SU-DHL-6 (cell line): ENCODE measurements around the gene ZNF641.

Source experiments
- H2AFZ ChIP-seq: fragments of 200-600 bp; sonication (generic); 2 replicates; pipeline ENCODE4 v1.6.1; 2014; ENCODE audit warnings: low read depth, mild to moderate bottlenecking, moderate library complexity, mixed read lengths, antibody characterized with exemption, low read length; ENCODE audit not compliant: severe bottlenecking
- H3F3A ChIP-seq: fragments of 200-600 bp; shearing (Covaris generic); 2 replicates; pipeline ENCODE4 v1.6.0; 2016; ENCODE audit warnings: antibody characterized with exemption, mild to moderate bottlenecking; ENCODE audit not compliant: insufficient read depth
- H3K27ac ChIP-seq: fragments of 200-600 bp; sonication (generic); 2 replicates; pipeline ENCODE4 v1.5.1; 2016; ENCODE audit warnings: low read depth, mild to moderate bottlenecking, low read length, moderate library complexity, mixed read lengths
- H3K27me3 ChIP-seq: fragments of 200-600 bp; sonication (generic), shearing (Covaris generic); 2 replicates; pipeline ENCODE4 v1.6.0; 2014; ENCODE audit warnings: mild to moderate bottlenecking, low read length
- H3K36me3 ChIP-seq: fragments of 200-600 bp; sonication (generic); 2 replicates; pipeline ENCODE4 v1.6.1; 2014; ENCODE audit warnings: mild to moderate bottlenecking, low read length, mixed read lengths
- H3K4me2 ChIP-seq: fragments of 300-600, 200-600 bp; shearing (Covaris generic), sonication (generic); 2 replicates; pipeline ENCODE4 v1.6.0; 2014; ENCODE audit warnings: low read length, low read depth, mild to moderate bottlenecking; ENCODE audit not compliant: poor library complexity, severe bottlenecking
- H3K4me3 ChIP-seq: fragments of 200-600 bp; sonication (generic); 2 replicates; pipeline ENCODE4 v1.5.1; 2014; ENCODE audit warnings: antibody characterized with exemption, low read length, mild to moderate bottlenecking, mixed read lengths; ENCODE audit not compliant: insufficient read depth, poor library complexity, severe bottlenecking
- H3K79me2 ChIP-seq: fragments of 200-600 bp; sonication (generic); 2 replicates; pipeline ENCODE4 v1.6.1; 2014; ENCODE audit warnings: mild to moderate bottlenecking, low read length, moderate library complexity; ENCODE audit not compliant: insufficient read depth
- H3K9ac ChIP-seq: fragments of 200-600 bp; sonication (generic); 2 replicates; pipeline ENCODE4 v1.7.0; 2014; ENCODE audit warnings: mild to moderate bottlenecking, low read length
- H3K9me2 ChIP-seq: fragments of 200-600 bp; sonication (generic); replicated peaks from 2 replicates; pipeline ENCODE4 v1.6.1; 2014; ENCODE audit warnings: low read length; ENCODE audit not compliant: insufficient read depth
- H3K9me3 ChIP-seq: fragments of 200-600 bp; sonication (generic); 2 replicates; pipeline ENCODE4 v1.6.1; 2014; ENCODE audit warnings: low read length, mixed read lengths; ENCODE audit not compliant: insufficient read depth
- H4K20me1 ChIP-seq: fragments of 200-600 bp; sonication (generic); 2 replicates; pipeline ENCODE4 v1.6.1; 2014; ENCODE audit warnings: low read depth, mild to moderate bottlenecking, antibody characterized with exemption, low read length, moderate library complexity, mixed read lengths
- EZH2phosphoT487 ChIP-seq: fragments of 200-600 bp; sonication (generic), shearing (Covaris generic); conservative IDR thresholded peaks from 2 replicates; pipeline ENCODE4 v1.6.1; 2018; ENCODE audit warnings: mild to moderate bottlenecking, antibody characterized with exemption, low read length, moderate library complexity, mixed read lengths
- TF ChIP-seq, protein P1 (sequence below): fragments of 200-600 bp; sonication (generic); IDR thresholded peaks from one replicate; pipeline ENCODE4 v1.5.1; 2017; ENCODE audit warnings: antibody characterized with exemption, mild to moderate bottlenecking, low read length, moderate library complexity; ENCODE audit not compliant: insufficient read depth, poor library complexity, severe bottlenecking

The ZNF641 gene

DNA sequence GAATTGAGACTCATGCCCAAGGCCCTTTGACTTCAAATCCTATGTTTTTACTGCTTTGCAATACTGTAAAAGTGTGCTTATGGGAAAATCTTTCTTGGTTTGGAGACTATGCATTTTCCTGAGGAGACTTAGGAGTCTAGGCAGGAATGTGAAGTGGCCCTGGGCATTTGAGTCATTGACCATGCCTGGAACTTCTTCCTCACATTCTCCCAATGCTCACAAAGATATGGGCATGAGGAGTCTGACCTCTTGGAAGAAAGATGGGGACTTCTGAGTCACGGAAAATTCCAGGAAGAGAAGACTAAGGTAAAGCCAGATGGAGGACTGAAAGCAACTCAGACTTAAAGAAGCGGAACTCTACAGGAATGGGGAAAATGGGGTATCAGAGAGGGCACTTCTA, 38.2 kb upstream of the ZNF641 start:
- Histone ChIP-seq H3K27ac (no peak overlapping the region), H3K27me3 (no peaks in the 10 kb centered on the region), H3K9ac (no peak overlapping the region), H3K79me2 (no peaks in the 10 kb centered on the region), H3F3A (no peaks in the 10 kb centered on the region), H3K9me3 (no peaks in the 10 kb centered on the region), H3K4me3 (no peak overlapping the region), H4K20me1 (no peaks in the 10 kb centered on the region), H3K4me2 (no peak overlapping the region), H3K36me3 (no peaks in the 10 kb centered on the region), H3K9me2 (no peaks in the 10 kb centered on the region), H2AFZ (no peak overlapping the region)
- TF ChIP-seq, protein P1, sequence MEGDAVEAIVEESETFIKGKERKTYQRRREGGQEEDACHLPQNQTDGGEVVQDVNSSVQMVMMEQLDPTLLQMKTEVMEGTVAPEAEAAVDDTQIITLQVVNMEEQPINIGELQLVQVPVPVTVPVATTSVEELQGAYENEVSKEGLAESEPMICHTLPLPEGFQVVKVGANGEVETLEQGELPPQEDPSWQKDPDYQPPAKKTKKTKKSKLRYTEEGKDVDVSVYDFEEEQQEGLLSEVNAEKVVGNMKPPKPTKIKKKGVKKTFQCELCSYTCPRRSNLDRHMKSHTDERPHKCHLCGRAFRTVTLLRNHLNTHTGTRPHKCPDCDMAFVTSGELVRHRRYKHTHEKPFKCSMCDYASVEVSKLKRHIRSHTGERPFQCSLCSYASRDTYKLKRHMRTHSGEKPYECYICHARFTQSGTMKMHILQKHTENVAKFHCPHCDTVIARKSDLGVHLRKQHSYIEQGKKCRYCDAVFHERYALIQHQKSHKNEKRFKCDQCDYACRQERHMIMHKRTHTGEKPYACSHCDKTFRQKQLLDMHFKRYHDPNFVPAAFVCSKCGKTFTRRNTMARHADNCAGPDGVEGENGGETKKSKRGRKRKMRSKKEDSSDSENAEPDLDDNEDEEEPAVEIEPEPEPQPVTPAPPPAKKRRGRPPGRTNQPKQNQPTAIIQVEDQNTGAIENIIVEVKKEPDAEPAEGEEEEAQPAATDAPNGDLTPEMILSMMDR: no peak
- no peak for TF ChIP-seq EZH2phosphoT487

DNA sequence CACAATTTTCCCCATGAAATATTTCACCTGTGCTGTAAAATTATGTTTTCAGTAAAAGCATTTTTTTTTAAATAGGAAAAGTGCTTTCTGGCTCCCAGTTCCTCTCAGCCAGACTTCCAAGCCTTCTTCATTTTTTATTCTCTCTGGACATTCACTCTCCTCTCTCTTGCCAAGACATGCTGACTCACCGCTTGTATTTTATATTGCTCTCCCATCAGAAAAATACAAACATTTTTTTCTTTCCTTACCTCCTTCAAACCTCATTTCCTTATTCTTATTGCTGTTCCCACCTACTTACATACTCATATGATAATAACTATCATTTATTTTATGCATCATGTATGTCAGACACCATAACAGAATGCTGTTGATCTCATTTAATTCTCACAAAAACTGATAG, 37.7 kb upstream of the ZNF641 start:
- Histone ChIP-seq H3K36me3 (no peaks in the 10 kb centered on the region), H3K27ac (no peak overlapping the region), H2AFZ (no peak overlapping the region), H4K20me1 (no peaks in the 10 kb centered on the region), H3K4me3 (no peak overlapping the region), H3F3A (no peaks in the 10 kb centered on the region), H3K27me3 (no peaks in the 10 kb centered on the region), H3K4me2 (no peak overlapping the region), H3K9me3 (no peaks in the 10 kb centered on the region), H3K79me2 (no peaks in the 10 kb centered on the region), H3K9ac (no peak overlapping the region), H3K9me2 (no peaks in the 10 kb centered on the region)
- no peak for TF ChIP-seq EZH2phosphoT487
- TF ChIP-seq, protein P1: no peak

DNA sequence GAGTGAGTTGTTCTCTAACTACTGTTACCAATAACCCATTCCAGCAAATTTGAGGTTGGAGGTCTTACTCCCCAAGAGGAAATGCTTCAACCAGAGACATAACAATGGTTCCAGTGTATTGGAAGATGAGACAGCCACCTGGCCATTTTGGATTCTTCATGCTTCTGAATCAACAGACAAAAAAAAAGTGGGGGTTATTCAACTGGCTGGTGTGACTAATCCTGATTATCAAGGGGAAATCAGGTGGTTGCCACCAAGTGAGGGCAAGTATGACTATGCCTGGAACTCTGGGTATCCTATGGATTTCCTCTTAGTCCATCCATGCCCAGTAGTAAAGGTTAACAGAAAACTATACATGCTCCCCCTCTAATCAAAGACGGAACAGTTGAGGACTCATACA, 29.9 kb upstream of the ZNF641 start:
- H3K79me2 ChIP-seq: no peaks in the 10 kb centered on the region
- TF ChIP-seq, protein P1: no peak
- no peak for TF ChIP-seq EZH2phosphoT487
- H3K9me2 ChIP-seq: no peaks in the 10 kb centered on the region
- H3K27me3 ChIP-seq: no peaks in the 10 kb centered on the region
- no peaks in the 10 kb centered on the region for H3K9me3 ChIP-seq
- H3K9ac ChIP-seq: no peak overlapping the region
- no peak overlapping the region for H2AFZ ChIP-seq
- no peak overlapping the region for H3K4me2 ChIP-seq
- no peak overlapping the region for H3K27ac ChIP-seq
- H3F3A ChIP-seq: no peaks in the 10 kb centered on the region
- no peaks in the 10 kb centered on the region for H3K36me3 ChIP-seq
- no peaks in the 10 kb centered on the region for H4K20me1 ChIP-seq
- H3K4me3 ChIP-seq: no peak overlapping the region

DNA sequence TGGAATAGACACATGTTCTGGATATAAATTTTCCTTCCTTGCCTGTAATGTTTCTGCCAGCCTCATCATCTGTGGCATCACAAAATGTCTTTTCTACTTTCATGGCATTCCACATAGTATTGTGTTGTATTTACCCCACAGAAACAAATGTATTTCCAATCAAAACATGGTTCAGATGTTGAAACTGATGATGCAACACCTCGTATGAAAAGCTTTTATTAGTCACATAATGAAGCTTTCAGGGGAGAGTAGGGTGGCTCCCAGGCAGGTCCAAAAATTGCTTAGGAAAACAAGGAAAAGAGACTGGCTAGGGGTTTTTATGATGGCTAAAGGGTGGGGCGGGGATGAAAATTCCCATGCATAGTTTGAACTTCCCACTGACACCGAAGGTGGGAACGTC, 29.1 kb upstream of the ZNF641 start:
- no peaks in the 10 kb centered on the region for H3K79me2 ChIP-seq
- no peak overlapping the region for H2AFZ ChIP-seq
- TF ChIP-seq, protein P1: no peak
- no peak for TF ChIP-seq EZH2phosphoT487
- H3K9me2 ChIP-seq: no peaks in the 10 kb centered on the region
- no peak overlapping the region for H3K27ac ChIP-seq
- H3K4me3 ChIP-seq: no peak overlapping the region
- no peaks in the 10 kb centered on the region for H3K9me3 ChIP-seq
- no peak overlapping the region for H3K4me2 ChIP-seq
- H3F3A ChIP-seq: no peaks in the 10 kb centered on the region
- no peaks in the 10 kb centered on the region for H3K36me3 ChIP-seq
- no peak overlapping the region for H3K9ac ChIP-seq
- H4K20me1 ChIP-seq: no peaks in the 10 kb centered on the region
- no peaks in the 10 kb centered on the region for H3K27me3 ChIP-seq
